Natural killer cell treated with Interleukin-12 subunit alpha and Interleukin-12 subunit beta and Interleukin-15 and Interleukin-18, amount 100 ng/mL, for 72 hours (primary cell): ENCODE measurements around the gene DHX38. TPM values are rescaled to one million over a fixed set of nuclear protein-coding genes. Genes with fewer than 3 reads are reported as not detected.
"Not testable (repeated sequence)": the region's sequence is repeated elsewhere in the genome, so short reads cannot be mapped to it uniquely, and the experiment has no call there.

Source experiments
- ATAC-seq, 2 donors: fragments of 150-1000 bp; cut with Tn5 transposase in 1 of 2; sonication (Bioruptor Pico), chemical (Tn5 transposase) in 1 of 2; 2 replicates each; pipeline ENCODE4 v1.10.0; 2021
- DNase-seq: peaks from one replicate; pipeline ENCODE4 v3.0.0; 2022; ENCODE audit warnings: low spot score
- H3K27ac Mint-ChIP-seq, 2 donors: 1 replicate in 1 of 2; 2 replicates in 1 of 2; pipeline ENCODE4 v1.8.0; 2022; ENCODE audit warnings: mixed read lengths in 2 of 2, mild to moderate bottlenecking in 1 of 2, moderate library complexity in 1 of 2
- H3K27me3 Mint-ChIP-seq, 2 donors: 1 replicate in 1 of 2; 2 replicates in 1 of 2; pipeline ENCODE4 v1.8.0; 2022; ENCODE audit warnings: mixed read lengths in 2 of 2
- H3K36me3 Mint-ChIP-seq: one replicate; pipeline ENCODE4 v1.8.0; 2022; ENCODE audit warnings: mixed read lengths
- H3K4me1 Mint-ChIP-seq, 2 donors: 1 replicate in 1 of 2; 2 replicates in 1 of 2; pipeline ENCODE4 v1.8.0; 2022; ENCODE audit warnings: low read depth in 2 of 2, mixed read lengths in 2 of 2, mild to moderate bottlenecking in 1 of 2
- H3K4me3 Mint-ChIP-seq: one replicate; pipeline ENCODE4 v1.8.0; 2022; ENCODE audit warnings: mixed read lengths
- H3K9me3 Mint-ChIP-seq: 2 replicates; pipeline ENCODE4 v1.8.0; 2022; ENCODE audit warnings: mixed read lengths
- total RNA-seq, 2 donors: library from RNA; stranded (reverse); gene quantifications; one replicate each; pipeline ENCODE4 v1.2.3, GENCODE V29; 2022

Gene DHX38
- 100 to 1,000 TPM; 108 to 121 TPM for total RNA-seq

DNA sequence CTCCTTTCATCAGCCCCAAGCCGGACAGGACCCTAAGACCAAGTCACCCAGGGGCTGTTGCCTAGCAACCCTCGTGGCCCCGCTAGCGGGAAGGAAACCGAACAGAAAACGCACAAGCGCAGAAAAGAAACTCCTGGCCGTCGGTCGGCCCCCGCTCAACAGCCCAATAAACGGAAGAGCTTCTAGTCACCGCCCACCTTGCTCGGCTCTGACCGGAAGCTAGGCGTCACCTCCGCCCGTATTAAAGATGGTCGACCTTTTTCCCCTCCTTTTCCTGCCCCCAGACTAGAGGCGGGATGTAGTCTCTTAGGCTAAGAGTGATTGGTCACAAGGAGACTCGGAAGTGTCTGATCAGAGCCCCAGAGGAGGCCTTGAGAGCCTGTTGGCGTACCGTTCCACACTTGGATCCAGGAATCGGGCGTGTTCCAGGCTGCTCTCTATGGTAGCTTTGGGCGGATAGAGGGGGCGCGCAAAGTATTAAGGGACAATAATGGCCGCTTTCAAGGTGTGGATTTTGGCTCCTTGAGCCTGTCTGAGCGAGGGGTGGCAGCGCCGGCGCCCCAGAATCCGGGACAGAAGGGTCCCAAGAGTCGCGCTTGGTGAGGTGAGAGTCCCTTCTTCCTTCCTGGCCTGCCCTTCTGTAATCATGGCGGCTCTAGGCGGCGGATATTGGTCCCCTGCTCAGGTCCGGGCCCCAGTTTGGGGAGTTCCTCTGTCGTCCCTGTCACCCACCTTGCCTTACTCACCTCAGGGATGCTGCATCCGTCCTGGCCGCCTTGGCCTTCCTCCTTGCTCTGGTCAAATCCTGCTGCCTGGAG lies at the start of gene DHX38, which contains the start of gene TXNL4B:
DHX38 (plus strand) TSS at position 400 of the 818 bp plus-strand sequence. CDS start 2,311 bp downstream, outside the sequence.
TXNL4B (minus strand) TSS at position 173 of the 818 bp plus-strand sequence. CDS start 2,871 bp downstream, outside the sequence.
- DNase-seq = peak; percentile 94
- H3K9me3 Mint-ChIP-seq = no peaks in the 10 kb centered on the region
- H3K27me3 Mint-ChIP-seq = no peaks in the 10 kb centered on the region
- peaks cover 51% of the 10 kb centered on the region for H3K36me3 Mint-ChIP-seq
- peaks cover 66 to 67% of the 10 kb centered on the region in 2 donors for H3K4me1 Mint-ChIP-seq
- peak within 1 kb of the TSS; percentile 97 for H3K4me3 Mint-ChIP-seq
- ATAC-seq = peak; percentile 98 to 99
- peak within 1 kb of the TSS; percentile 94 to 96 for H3K27ac Mint-ChIP-seq

- Mint-ChIP-seq H3K4me1 (no peaks in the 10 kb centered on the region), H3K36me3 (peaks cover 6% of the 10 kb centered on the region), H3K9me3 (peaks cover 3% of the 10 kb centered on the region), H3K27ac (no peak overlapping the region), H3K27me3 (no peaks in the 10 kb centered on the region), H3K4me3 (no peak overlapping the region)
- no peak for ATAC-seq
- no peak for DNase-seq
These were observed 49.4 kb upstream of the DHX38 start for GRCh38 chr16:72044296-72044695.

- ATAC-seq (no peak), DNase-seq (no peak)
- Mint-ChIP-seq H3K9me3 (peaks cover 4% of the 10 kb centered on the region), H3K36me3 (peaks cover 8% of the 10 kb centered on the region), H3K4me3 (no peak overlapping the region), H3K27ac (no peak overlapping the region), H3K4me1 (no peaks in the 10 kb centered on the region), H3K27me3 (peaks cover 0 to under 1% of the 10 kb centered on the region in 2 donors)
These were observed 48.8 kb upstream of the DHX38 start for GRCh38 chr16:72044825-72045359.

- Mint-ChIP-seq H3K27me3 (peaks cover 8 to 11% of the 10 kb centered on the region in 2 donors), H3K36me3 (peaks cover 11% of the 10 kb centered on the region)
These were observed 44.5 kb upstream of the DHX38 start for GRCh38 chr16:72049110-72049509.

GRCh38 chr16:72050769-72051464 lies 42.7 kb upstream of the DHX38 start:
- ATAC-seq = peak in 1 of 2 donors; percentile 36
- Mint-ChIP-seq H3K27me3 (peaks cover 8 to 11% of the 10 kb centered on the region in 2 donors), H3K4me3 (no peak overlapping the region), H3K4me1 (peaks cover 0 to 6% of the 10 kb centered on the region in 2 donors), H3K27ac (no peak overlapping the region), H3K9me3 (peaks cover 6% of the 10 kb centered on the region), H3K36me3 (peaks cover 11% of the 10 kb centered on the region)
- DNase-seq = no peak

More at GRCh38 chr16:72049110-72049509, 44.5 kb upstream of the DHX38 start:
- peaks cover 0 to 6% of the 10 kb centered on the region in 2 donors for H3K4me1 Mint-ChIP-seq
- no peak overlapping the region for H3K4me3 Mint-ChIP-seq
- DNase-seq (no peak), ATAC-seq (no peak)
- H3K9me3 Mint-ChIP-seq = peaks cover 6% of the 10 kb centered on the region
- no peak overlapping the region for H3K27ac Mint-ChIP-seq

GRCh38 chr16:72051818-72052217 lies 41.8 kb upstream of the DHX38 start:
- ATAC-seq = no peak
- no peak for DNase-seq
- H3K9me3 Mint-ChIP-seq = peaks cover 6% of the 10 kb centered on the region
- H3K27ac Mint-ChIP-seq = no peak overlapping the region
- peaks cover 8 to 11% of the 10 kb centered on the region in 2 donors for H3K27me3 Mint-ChIP-seq
- peaks cover 11% of the 10 kb centered on the region for H3K36me3 Mint-ChIP-seq
- H3K4me1 Mint-ChIP-seq = peaks cover 0 to 6% of the 10 kb centered on the region in 2 donors
- H3K4me3 Mint-ChIP-seq = no peak overlapping the region

- Mint-ChIP-seq H3K27ac (peak within 1 kb of the TSS in 1 of 2 donors; percentile 12), H3K27me3 (peaks cover 8 to 11% of the 10 kb centered on the region in 2 donors)
- not testable (repeated sequence) for H3K4me1 Mint-ChIP-seq, H3K4me3 Mint-ChIP-seq, H3K36me3 Mint-ChIP-seq, H3K9me3 Mint-ChIP-seq, ATAC-seq, DNase-seq
These were observed 39.3 kb upstream of the DHX38 start, which contains the start of gene HP for GRCh38 chr16:72054254-72054847. HP (plus strand) TSS chr16:72054505; CDS start chr16:72054653, 148 bp downstream.

DNA sequence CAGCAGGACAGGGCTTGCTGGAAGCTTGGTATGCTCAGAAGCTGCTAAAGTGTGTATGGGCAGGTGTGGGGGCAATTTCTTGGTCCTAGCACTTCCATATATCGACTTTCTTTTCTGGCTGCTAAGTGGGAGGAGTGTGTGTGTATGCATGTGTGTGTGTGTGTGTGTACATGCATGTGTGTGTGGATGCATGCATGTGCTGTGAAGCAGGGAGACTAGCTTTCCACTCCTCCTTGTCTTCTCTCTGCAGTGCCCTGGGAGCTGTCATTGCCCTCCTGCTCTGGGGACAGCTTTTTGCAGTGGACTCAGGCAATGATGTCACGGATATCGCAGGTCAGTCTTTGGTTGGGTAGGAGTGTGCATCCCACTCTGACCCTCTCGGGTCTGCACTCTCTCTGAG lies 37.7 kb upstream of the DHX38 start:
- Mint-ChIP-seq H3K4me3 (no peak overlapping the region), H3K27ac (no peak overlapping the region), H3K4me1 (peaks cover 0 to 6% of the 10 kb centered on the region in 2 donors), H3K27me3 (peaks cover 8 to 9% of the 10 kb centered on the region in 2 donors), H3K9me3 (no peaks in the 10 kb centered on the region), H3K36me3 (no peaks in the 10 kb centered on the region)
- DNase-seq (no peak), ATAC-seq (no peak)

- not testable (repeated sequence) for H3K27ac Mint-ChIP-seq
These were observed 36.3 kb upstream of the DHX38 start for GRCh38 chr16:72057313-72057712.

GRCh38 chr16:72059060-72059459 lies 34.6 kb upstream of the DHX38 start:
- not testable (repeated sequence) for ATAC-seq, H3K9me3 Mint-ChIP-seq, H3K27me3 Mint-ChIP-seq, H3K4me1 Mint-ChIP-seq, H3K27ac Mint-ChIP-seq, DNase-seq, H3K4me3 Mint-ChIP-seq, H3K36me3 Mint-ChIP-seq

More at GRCh38 chr16:72057313-72057712, 36.3 kb upstream of the DHX38 start:
- not testable (repeated sequence) for H3K9me3 Mint-ChIP-seq, ATAC-seq, H3K36me3 Mint-ChIP-seq, H3K4me1 Mint-ChIP-seq, H3K4me3 Mint-ChIP-seq, H3K27me3 Mint-ChIP-seq, DNase-seq

GRCh38 chr16:72060405-72060804 lies 33.2 kb upstream of the DHX38 start:
- Mint-ChIP-seq H3K9me3 (no peaks in the 10 kb centered on the region), H3K4me3 (no peak overlapping the region), H3K4me1 (no peaks in the 10 kb centered on the region), H3K27ac (no peak overlapping the region), H3K36me3 (no peaks in the 10 kb centered on the region), H3K27me3 (no peaks in the 10 kb centered on the region)
- DNase-seq (no peak), ATAC-seq (no peak)

- Mint-ChIP-seq H3K4me3 (no peak overlapping the region), H3K9me3 (no peaks in the 10 kb centered on the region), H3K4me1 (no peaks in the 10 kb centered on the region), H3K27ac (no peak overlapping the region), H3K36me3 (no peaks in the 10 kb centered on the region), H3K27me3 (no peaks in the 10 kb centered on the region)
- no peak for ATAC-seq
- no peak for DNase-seq
These were observed 32.1 kb upstream of the DHX38 start for GRCh38 chr16:72061564-72061963.

GRCh38 chr16:72064361-72064894 lies 29.2 kb upstream of the DHX38 start:
- no peaks in the 10 kb centered on the region for H3K4me1 Mint-ChIP-seq
- no peak overlapping the region for H3K4me3 Mint-ChIP-seq
- no peak for DNase-seq
- H3K9me3 Mint-ChIP-seq = no peaks in the 10 kb centered on the region
- no peak for ATAC-seq
- H3K36me3 Mint-ChIP-seq = no peaks in the 10 kb centered on the region
- H3K27me3 Mint-ChIP-seq = no peaks in the 10 kb centered on the region
- H3K27ac Mint-ChIP-seq = no peak overlapping the region
